ENCODE measurements around the gene RICTOR.
"Not testable (repeated sequence)": the region's sequence is repeated elsewhere in the genome, so short reads cannot be mapped to it uniquely, and the experiment has no call there.

RICTOR gene

DNA sequence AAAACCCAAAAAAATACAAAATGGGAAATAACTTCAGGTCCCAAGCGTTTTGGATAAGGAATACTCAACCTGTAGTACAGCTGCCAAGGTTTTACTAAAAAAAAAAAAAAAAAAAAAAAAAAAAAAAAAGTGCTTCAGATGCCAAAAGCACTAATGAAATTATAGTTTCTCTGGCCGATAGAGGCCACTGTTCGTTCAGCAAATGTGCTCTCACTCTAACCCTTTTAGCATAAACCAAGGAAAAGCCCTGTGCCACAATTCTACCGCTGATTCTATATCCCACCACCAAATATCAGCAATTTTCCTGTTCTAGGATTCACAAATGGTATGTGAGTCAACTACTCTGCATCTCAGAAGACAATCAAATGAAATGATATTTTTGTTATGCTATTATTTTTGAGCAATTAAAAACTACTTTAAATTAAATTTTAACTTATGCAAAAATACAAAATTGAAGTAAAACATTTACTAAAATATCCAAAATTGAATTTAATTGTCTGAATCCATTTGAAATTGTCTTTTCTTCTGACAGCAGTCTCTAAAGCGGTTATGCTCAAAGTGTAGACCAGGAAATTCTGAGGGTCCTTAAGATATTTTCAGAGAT, 79.8 kb downstream of the RICTOR start:
- H3K27me3 ChIP-seq (replicated peaks), result no peaks in the 10 kb centered on the region
- in situ Hi-C loops (cut with HindIII; ENCODE audit: low pct_ligation_motif_present, low sequenced_read_pairs), result no loop called here
- H3K27ac ChIP-seq, result no peak overlapping the region
- TF ChIP-seq, protein P1, sequence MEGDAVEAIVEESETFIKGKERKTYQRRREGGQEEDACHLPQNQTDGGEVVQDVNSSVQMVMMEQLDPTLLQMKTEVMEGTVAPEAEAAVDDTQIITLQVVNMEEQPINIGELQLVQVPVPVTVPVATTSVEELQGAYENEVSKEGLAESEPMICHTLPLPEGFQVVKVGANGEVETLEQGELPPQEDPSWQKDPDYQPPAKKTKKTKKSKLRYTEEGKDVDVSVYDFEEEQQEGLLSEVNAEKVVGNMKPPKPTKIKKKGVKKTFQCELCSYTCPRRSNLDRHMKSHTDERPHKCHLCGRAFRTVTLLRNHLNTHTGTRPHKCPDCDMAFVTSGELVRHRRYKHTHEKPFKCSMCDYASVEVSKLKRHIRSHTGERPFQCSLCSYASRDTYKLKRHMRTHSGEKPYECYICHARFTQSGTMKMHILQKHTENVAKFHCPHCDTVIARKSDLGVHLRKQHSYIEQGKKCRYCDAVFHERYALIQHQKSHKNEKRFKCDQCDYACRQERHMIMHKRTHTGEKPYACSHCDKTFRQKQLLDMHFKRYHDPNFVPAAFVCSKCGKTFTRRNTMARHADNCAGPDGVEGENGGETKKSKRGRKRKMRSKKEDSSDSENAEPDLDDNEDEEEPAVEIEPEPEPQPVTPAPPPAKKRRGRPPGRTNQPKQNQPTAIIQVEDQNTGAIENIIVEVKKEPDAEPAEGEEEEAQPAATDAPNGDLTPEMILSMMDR (IDR thresholded peaks at IDR 0.05; ENCODE audit: low read depth, low read length, missing control alignments), result peak; percentile 67
- peaks cover 9% of the 10 kb centered on the region for H3K36me3 ChIP-seq (replicated peaks)
- DNase-seq, result peak; percentile 70
- H3K4me3 ChIP-seq (ENCODE audit: low read depth, low read length), result no peak overlapping the region

DNA sequence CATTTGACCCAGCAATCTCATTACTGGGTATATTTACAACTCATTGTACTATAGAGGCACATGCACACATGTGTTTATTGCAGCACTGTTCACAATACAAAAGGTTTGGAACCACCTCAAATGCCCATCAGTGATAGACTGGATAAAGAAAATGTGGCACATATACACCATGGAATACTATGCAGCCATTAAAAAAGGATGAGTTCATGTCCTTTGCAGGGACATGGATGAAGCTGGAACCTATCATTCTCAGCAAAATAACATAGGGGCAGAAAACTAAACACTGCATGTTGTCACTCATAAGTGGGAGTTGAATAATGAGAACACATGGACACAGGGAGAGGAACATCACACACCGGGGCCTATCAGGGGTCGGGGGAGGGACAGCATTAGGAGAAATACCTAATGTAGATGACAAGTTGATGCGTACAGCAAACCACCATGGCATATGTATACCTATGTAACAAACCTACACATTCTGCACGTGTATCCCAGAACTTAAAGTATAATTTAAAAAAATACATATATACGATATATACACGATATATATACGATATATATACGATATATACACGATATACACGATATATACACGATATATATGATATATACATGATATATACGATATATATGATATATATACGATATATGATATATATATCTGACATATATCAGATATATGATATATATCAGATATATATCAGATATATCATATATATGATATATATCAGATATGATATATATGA, 84.1 kb downstream of the RICTOR start:
- H3K27me3 ChIP-seq (replicated peaks); DNase-seq; H3K27ac ChIP-seq; H3K4me3 ChIP-seq (ENCODE audit: low read depth, low read length); in situ Hi-C loops (cut with HindIII; ENCODE audit: low pct_ligation_motif_present, low sequenced_read_pairs): not testable (repeated sequence)
- H3K36me3 ChIP-seq (replicated peaks), result peaks cover 21% of the 10 kb centered on the region

DNA sequence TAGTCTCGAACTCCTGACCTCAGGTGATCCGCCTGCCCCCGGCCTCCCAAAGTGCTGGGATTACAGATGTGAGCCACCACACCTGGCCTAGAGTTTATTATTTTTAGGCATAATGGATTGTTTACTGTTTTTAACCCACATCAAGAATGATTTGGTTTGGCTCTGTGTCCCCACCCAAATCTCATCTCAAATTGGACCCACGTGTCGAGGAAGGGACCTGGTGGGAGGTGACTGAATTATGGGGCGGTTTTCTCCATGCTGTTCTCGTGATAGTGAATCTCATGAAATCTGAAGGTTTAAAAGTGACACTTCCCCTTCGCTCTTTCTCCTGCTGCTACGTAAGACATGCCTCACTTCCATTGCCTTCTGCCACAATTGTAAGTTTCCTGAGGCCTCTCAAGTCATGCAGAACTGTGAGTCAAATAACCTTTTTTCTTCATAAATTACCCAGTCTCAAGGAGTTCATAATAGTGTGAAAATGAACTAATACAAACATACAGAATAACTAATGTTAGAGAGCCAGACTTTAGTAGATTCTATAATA, 88.2 kb downstream of the RICTOR start:
- no peak for DNase-seq
- Histone ChIP-seq H3K27ac (no peak overlapping the region), H3K27me3 (replicated peaks) (no peaks in the 10 kb centered on the region), H3K4me3 (ENCODE audit: low read depth, low read length) (no peak overlapping the region), H3K36me3 (replicated peaks) (peaks cover 17% of the 10 kb centered on the region)
- TF ChIP-seq, protein P1 (IDR thresholded peaks at IDR 0.05; ENCODE audit: low read depth, low read length, missing control alignments), result no peak
- in situ Hi-C loops (cut with HindIII; ENCODE audit: low pct_ligation_motif_present, low sequenced_read_pairs), result no loop called here

DNA sequence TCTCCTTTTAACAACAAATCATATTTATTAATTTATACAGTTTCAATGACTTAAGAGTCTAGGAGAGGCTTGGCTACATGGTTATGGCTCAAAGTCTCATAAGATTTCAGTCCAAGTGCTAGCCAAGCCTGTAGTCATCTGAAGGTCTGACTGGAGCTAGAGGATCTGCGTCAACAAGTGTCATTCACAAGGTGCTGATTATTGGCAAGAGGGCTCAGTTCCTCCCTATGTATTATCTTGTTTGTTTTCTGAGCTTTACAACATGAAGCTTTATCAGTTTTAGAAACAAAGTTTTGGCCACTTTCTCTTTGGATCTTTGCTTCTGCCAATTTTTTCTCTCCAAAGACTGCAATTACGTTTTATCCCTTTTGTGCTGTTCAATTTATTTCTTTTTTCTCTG, 94.7 kb downstream of the RICTOR start:
- Histone ChIP-seq H3K27me3 (replicated peaks) (no peaks in the 10 kb centered on the region), H3K4me3 (ENCODE audit: low read depth, low read length) (no peak overlapping the region), H3K36me3 (replicated peaks) (no peaks in the 10 kb centered on the region), H3K27ac (no peak overlapping the region)
- TF ChIP-seq, protein P1 (IDR thresholded peaks at IDR 0.05; ENCODE audit: low read depth, low read length, missing control alignments), result no peak
- no peak for DNase-seq
- in situ Hi-C loops (cut with HindIII; ENCODE audit: low pct_ligation_motif_present, low sequenced_read_pairs), result no loop called here

DNA sequence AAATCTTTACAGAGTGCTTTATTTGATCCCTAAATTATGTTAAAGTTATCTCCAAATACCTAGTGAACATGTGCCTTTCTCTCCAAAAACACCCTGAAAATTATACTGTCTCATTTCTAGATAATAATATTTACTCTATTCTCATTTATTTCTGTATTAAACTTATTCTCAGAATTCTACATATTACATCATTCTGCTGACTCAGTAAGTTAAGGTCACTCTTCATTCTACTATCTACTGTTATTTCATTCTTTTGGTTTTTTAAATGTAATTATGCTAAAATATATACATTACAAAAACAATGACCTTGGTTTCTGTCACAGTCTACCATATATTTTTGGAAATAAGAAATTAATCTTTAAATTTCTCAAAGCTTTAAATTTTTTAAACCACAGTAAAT, 96.2 kb downstream of the RICTOR start:
- H3K27me3 ChIP-seq (replicated peaks), result no peaks in the 10 kb centered on the region
- no peak for DNase-seq
- in situ Hi-C loops (cut with HindIII; ENCODE audit: low pct_ligation_motif_present, low sequenced_read_pairs), result no loop called here
- no peak overlapping the region for H3K4me3 ChIP-seq (ENCODE audit: low read depth, low read length)
- H3K27ac ChIP-seq, result no peak overlapping the region
- TF ChIP-seq, protein P1 (IDR thresholded peaks at IDR 0.05; ENCODE audit: low read depth, low read length, missing control alignments), result no peak
- H3K36me3 ChIP-seq (replicated peaks), result no peaks in the 10 kb centered on the region

DNA sequence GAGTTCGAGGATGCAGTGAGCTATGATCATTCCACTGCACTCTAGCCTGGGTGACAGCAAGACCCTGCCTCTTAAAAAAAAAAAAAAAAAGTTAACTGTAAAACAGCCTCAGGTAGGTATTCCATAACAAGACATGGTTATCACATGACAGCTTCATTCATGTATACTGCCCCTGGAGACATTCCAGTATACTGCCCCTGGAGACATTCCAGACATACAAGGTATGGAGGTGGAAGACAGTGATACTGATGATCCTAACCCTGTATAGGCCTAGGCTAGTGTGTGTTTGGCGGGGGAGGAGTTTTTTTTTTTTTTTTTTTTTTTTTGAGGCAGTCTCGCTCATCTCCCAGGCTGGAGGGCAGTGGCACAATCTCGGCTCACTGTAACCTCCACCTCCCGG, 105.5 kb downstream of the RICTOR start:
- Histone ChIP-seq H3K27me3 (replicated peaks) (no peaks in the 10 kb centered on the region), H3K36me3 (replicated peaks) (peaks cover 15% of the 10 kb centered on the region), H3K27ac (no peak overlapping the region), H3K4me3 (ENCODE audit: low read depth, low read length) (no peak overlapping the region)
- TF ChIP-seq, protein P1 (IDR thresholded peaks at IDR 0.05; ENCODE audit: low read depth, low read length, missing control alignments), result no peak
- no peak for DNase-seq
- in situ Hi-C loops (cut with HindIII; ENCODE audit: low pct_ligation_motif_present, low sequenced_read_pairs), result no loop called here
